Fibroblast of peridontal ligament (primary cell): ENCODE data around the gene SLC17A6.

Source experiments
- DNase-seq: peaks from one replicate; pipeline ENCODE4 v3.0.0-alpha.2; 2010; ENCODE audit errors: extremely low read depth

The SLC17A6 gene

DNA sequence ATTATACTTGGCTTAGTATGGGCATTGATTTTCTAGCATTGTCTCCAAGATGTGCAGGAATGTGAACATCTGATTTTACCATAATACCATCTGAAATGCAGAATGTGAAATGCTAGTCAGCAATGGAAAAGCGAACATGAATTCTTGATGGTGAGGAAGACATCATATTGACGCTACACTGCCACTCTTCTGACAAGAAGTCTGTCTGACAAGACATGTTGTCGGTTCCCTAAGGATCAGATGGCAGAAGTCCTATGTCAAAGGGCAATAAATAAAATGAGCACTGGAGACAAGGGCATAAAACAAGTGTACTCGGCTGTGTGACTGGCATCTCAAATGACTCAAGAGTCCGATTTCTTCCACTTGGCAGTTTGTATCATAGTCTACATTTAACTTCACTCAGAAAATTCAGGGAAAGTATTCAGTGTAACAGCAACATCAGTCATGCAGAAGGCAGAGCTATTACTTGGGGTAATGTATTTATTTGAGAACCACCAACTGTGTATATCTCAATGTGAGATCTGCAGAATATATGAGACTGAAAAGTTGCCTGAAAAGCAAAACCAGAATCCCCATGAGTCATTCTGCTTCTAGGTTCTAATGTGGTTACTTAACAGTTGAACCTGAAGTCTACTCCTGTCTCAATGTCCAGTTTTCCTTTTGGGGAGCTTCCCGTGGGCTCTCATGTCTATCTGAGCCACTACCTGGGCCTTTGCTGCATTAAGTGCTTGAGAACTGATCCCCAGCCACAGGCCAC is 51.5 kb downstream of the SLC17A6 start:
- DNase-seq = no peak

GRCh38 chr11:22390283-22390655 is 52.1 kb downstream of the SLC17A6 start:
- DNase-seq = no peak

GRCh38 chr11:22392561-22392960 is 54.4 kb downstream of the SLC17A6 start:
- no peak for DNase-seq

GRCh38 chr11:22405377-22405776 is 67.2 kb downstream of the SLC17A6 start:
- no peak for DNase-seq

DNA sequence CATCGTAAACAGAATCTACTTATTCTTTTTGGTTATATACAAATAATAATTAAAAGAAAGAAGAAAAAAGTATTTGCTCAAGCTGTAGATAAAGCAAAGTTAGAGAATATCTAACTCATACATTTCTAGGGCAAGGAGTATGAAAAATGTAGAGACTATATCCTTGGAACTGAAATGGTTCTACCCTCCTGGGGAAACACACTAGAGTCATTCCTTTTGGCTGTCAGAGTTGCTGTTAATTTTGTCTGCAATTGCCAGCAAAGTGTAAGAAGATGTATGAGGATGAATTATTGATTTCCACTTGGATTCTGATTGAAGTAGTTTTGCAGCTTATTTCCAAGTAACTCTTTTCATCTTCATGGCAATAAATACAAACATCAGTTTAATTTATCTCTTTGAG is 69.1 kb downstream of the SLC17A6 start:
- DNase-seq = no peak

- DNase-seq = no peak
Measured at GRCh38 chr11:22407921-22408320, 69.7 kb downstream of the SLC17A6 start.

DNA sequence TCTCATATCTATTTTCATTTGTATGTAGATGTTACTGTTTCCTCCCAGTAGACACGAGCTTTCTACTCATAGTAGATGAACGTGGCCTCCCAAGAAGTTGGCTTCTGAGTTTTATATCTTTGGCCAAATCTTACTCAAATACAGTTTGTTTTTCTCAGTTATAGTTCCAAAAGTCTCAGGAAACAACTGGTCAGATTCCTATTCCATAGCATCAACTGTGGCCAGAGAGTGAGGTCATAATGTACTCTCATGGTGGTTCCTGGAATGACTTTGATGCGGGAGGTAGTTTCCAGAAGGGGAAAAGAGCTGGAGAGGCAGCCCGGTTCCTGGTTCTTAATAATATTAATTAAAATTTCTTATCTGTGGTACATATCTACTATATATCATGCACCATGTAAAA is 77.3 kb downstream of the SLC17A6 start:
- DNase-seq = no peak

- no peak for DNase-seq
Measured at GRCh38 chr11:22416462-22416861, 78.3 kb downstream of the SLC17A6 start.

DNA sequence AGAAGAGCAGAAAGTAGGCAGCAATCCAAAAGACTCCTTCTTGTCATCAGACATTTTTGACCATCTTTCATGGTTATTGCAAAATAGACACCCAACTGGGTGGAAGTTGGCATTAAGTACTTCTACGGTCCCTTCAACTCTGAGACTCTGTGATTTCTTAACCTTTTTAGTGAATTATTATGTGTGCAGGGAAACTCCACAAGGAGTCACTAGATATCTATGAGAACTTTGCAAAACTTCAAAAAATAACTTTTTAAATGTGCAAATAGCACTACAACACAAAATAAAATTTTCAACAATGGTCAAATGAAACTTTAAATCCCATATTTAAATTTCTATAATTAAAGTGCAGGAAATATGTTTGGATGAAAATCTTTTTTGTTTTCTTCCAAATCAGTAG is 88.7 kb downstream of the SLC17A6 start:
- no peak for DNase-seq
